Measurements from ENCODE around the gene ITPKA. TPM values are rescaled to one million over a fixed set of nuclear protein-coding genes. Genes with fewer than 3 reads are reported as not detected.

The ITPKA gene
- total and polyA plus RNA-seq, 12 donors, result 0.55 to 6.8 (median 1.6) TPM

DNA sequence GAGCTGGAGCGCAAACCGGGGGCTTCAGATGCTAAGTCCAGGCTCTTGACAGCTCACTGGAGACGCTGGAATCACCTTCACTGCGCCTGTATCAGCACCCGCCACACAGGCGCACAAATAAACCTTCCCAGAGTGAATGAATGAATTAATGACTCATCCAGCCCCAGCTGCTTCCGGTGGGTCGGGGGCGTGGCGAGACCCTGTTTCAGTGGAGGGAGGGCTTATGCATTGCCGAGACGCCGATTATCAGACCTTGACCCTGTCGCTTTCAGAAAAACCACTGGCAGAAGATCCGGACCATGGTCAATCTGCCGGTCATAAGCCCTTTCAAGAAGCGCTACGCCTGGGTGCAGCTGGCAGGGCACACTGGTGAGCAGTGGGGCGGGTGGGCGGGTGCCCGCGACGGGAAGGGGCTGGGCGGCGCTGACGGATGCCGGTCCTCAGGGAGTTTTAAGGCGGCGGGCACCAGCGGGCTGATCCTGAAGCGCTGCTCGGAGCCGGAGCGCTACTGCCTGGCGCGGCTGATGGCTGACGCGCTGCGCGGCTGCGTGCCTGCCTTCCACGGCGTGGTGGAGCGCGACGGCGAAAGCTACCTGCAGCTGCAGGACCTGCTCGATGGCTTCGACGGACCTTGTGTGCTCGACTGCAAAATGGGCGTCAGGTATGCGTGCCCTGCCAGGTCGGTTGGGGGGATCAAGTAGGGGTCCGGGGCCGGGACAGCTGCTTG is 7.7 kb downstream of the ITPKA start:
- Histone ChIP-seq H3K9me3 (no peaks in the 10 kb centered on the region), H3K27me3 (peaks cover 21 to 77% (median 69%) of the 10 kb centered on the region in 7 donors), H3K4me3 (peak overlapping the region in 8 of 10 donors; percentile 3 to 40 (median 28)), H3K27ac (no peak overlapping the region), H3K36me3 (no peaks in the 10 kb centered on the region), H3K4me1 (peaks cover 9 to 25% (median 20%) of the 10 kb centered on the region in 9 donors)
- ATAC-seq, result peak in 3 of 8 donors; percentile 32 to 54 (median 48)
- DNase-seq, result no peak
- TF ChIP-seq, protein P1, sequence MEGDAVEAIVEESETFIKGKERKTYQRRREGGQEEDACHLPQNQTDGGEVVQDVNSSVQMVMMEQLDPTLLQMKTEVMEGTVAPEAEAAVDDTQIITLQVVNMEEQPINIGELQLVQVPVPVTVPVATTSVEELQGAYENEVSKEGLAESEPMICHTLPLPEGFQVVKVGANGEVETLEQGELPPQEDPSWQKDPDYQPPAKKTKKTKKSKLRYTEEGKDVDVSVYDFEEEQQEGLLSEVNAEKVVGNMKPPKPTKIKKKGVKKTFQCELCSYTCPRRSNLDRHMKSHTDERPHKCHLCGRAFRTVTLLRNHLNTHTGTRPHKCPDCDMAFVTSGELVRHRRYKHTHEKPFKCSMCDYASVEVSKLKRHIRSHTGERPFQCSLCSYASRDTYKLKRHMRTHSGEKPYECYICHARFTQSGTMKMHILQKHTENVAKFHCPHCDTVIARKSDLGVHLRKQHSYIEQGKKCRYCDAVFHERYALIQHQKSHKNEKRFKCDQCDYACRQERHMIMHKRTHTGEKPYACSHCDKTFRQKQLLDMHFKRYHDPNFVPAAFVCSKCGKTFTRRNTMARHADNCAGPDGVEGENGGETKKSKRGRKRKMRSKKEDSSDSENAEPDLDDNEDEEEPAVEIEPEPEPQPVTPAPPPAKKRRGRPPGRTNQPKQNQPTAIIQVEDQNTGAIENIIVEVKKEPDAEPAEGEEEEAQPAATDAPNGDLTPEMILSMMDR (IDR thresholded peaks at IDR 0.05), result no peak
- WGBS, 2 donors, result 8 to 10% methylated on average over 56 of the region's 56 CpGs
- intact Hi-C loops (cut with DNase I), result no loop called here

DNA sequence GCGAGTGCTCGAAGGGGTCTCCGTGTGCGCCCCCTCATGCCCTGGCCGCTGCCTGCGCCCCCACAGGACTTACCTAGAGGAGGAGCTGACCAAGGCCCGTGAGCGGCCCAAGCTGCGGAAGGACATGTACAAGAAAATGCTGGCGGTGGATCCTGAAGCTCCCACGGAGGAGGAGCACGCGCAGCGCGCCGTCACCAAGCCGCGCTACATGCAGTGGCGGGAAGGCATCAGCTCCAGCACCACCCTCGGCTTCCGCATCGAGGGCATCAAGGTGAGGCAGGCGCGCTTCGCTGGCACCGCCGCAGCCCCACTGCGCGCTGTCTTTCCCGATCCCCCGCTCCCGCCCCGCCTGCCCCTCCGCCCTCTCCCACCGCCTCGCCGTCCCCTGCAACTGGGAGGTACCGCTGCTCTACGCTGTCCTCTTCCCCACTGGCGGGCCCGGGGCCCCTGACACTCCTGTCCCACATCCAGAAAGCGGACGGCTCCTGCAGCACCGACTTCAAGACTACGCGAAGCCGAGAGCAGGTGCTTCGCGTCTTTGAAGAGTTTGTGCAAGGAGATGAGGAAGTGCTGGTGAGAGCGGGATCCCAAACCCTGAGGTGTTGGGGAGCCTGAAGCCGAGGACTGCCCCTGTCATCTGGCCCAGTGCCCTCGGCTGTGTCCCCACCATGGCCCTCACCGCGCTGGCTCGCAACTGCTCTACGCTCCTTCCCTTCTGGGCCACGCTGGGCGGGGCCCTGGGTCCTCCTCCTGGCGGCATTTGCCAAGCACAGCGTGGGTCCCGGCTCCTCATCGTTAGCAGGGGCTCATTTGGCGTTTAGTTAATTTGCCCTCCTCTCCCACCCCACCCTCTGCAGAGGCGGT is 8.5 kb downstream of the ITPKA start:
- Histone ChIP-seq H3K27ac (no peak overlapping the region), H3K36me3 (no peaks in the 10 kb centered on the region), H3K4me1 (peaks cover 9 to 25% (median 20%) of the 10 kb centered on the region in 9 donors), H3K27me3 (peaks cover 21 to 72% (median 62%) of the 10 kb centered on the region in 7 donors), H3K9me3 (no peaks in the 10 kb centered on the region), H3K4me3 (peak overlapping the region in 8 of 10 donors; percentile 21 to 40 (median 28))
- DNase-seq, result no peak
- intact Hi-C loops (cut with DNase I), result no loop called here
- peak in 4 of 8 donors; percentile 6 to 22 (median 16) for ATAC-seq
- WGBS, 2 donors, result 12% methylated on average over 64 of the region's 64 CpGs
- TF ChIP-seq, protein P1 (IDR thresholded peaks at IDR 0.05), result no peak

DNA sequence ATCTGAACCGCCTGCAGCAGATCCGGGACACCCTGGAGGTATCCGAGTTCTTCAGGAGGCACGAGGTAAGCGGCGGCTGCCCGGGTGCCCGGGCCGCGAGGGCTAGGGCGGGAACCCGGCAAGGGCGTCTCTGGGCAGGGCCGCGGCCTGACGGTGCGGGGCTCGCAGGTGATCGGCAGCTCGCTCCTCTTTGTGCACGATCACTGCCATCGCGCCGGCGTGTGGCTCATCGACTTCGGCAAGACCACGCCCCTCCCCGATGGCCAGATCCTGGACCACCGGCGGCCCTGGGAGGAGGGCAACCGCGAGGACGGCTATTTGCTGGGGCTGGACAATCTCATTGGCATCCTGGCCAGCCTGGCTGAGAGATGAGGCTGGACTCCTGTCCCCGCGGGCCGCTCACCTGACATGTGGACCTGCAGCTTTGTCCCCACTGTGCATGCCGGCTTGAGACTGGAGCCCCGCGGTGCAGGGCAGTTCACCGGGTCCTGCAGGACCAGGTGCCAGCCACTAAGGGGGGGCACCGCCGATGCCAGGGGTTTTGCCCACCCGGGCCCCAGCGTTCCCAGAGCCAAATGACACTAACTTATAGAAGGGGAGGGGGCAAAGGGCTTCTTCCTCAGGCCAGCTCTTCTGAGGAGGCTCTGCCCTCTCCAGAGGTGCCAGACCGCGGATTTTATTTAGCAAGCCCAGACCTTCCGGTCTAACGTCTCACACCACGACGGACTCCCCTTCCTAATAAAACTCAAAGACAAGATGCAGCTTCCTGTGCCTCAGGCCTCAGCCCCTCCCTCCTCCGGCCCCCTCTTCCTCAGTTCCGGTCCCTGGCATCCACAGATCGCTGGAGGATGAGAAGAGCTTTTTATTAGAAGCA is 9.4 kb downstream of the ITPKA start:
- no peak overlapping the region for H3K27ac ChIP-seq
- H3K4me3 ChIP-seq, result peak overlapping the region in 6 of 10 donors; percentile 14 to 40 (median 26)
- H3K27me3 ChIP-seq, result peaks cover 21 to 64% (median 58%) of the 10 kb centered on the region in 7 donors
- DNase-seq, result no peak
- H3K4me1 ChIP-seq, result peaks cover 9 to 25% (median 20%) of the 10 kb centered on the region in 9 donors
- no peak for ATAC-seq
- no peaks in the 10 kb centered on the region for H3K36me3 ChIP-seq
- no peaks in the 10 kb centered on the region for H3K9me3 ChIP-seq
- WGBS, 2 donors, result 26 to 39% methylated on average over 52 to 54 of the region's 54 CpGs
- TF ChIP-seq, protein P1 (IDR thresholded peaks at IDR 0.05), result no peak
- intact Hi-C loops (cut with DNase I), result no loop called here

DNA sequence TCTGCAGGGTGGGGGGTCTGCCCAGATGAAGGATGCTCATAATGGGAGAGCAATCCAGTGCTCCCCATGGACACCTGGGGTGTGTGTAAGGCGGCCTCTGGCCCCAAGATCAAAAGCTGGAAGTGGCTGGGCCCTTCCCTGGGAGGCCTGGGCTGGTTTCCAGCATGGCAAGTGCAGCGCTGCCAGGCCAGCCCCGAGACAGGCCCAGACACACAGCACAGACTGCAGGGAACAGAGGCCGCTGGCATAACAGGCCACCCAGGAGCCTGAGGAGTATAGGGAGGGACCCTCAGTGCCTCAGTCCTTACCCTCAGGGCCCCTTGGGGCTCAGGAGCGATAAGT is 10.0 kb downstream of the ITPKA start:
- intact Hi-C loops (cut with DNase I), result no loop called here
- Histone ChIP-seq H3K9me3 (no peaks in the 10 kb centered on the region), H3K27ac (no peak overlapping the region), H3K36me3 (no peaks in the 10 kb centered on the region), H3K27me3 (peaks cover 21 to 61% (median 55%) of the 10 kb centered on the region in 7 donors), H3K4me3 (no peak overlapping the region), H3K4me1 (peaks cover 9 to 25% (median 20%) of the 10 kb centered on the region in 9 donors)
- DNase-seq (no peak), ATAC-seq (no peak)
- TF ChIP-seq, protein P1 (IDR thresholded peaks at IDR 0.05), result no peak
- WGBS, 2 donors, result 85 to 86% methylated on average over 5 of the region's 5 CpGs
